Neural cell (in vitro differentiated cells): ENCODE data around the gene SUCLG2.

Experiments used
- CTCF ChIP-seq: fragments of 450-650 bp; IDR thresholded peaks from 2 replicates; pipeline ENCODE4 v1.5.1; 2014; ENCODE audit warnings: antibody characterized with exemption, mild to moderate bottlenecking, moderate library complexity; ENCODE audit not compliant: poor library complexity, severe bottlenecking
- EP300 ChIP-seq: fragments of 450-650 bp; conservative IDR thresholded peaks from 2 replicates; pipeline ENCODE4 v1.6.1; 2014; ENCODE audit warnings: antibody characterized with exemption, mild to moderate bottlenecking, moderate library complexity; ENCODE audit not compliant: poor library complexity, severe bottlenecking
- EZH2 ChIP-seq: fragments of 200-600, 300-800 bp; shearing (Covaris generic), sonication (generic); IDR thresholded peaks from 2 replicates; pipeline ENCODE4 v1.6.1; 2014; ENCODE audit warnings: antibody characterized with exemption, low read length, borderline replicate concordance, mild to moderate bottlenecking; ENCODE audit not compliant: insufficient read depth, poor library complexity, severe bottlenecking
- POLR2AphosphoS5 ChIP-seq: IDR thresholded peaks from 2 replicates; pipeline ENCODE4 v1.6.1; 2012
- RAD21 ChIP-seq: fragments of 450-650 bp; conservative IDR thresholded peaks from 2 replicates; pipeline ENCODE4 v1.6.1; 2014; ENCODE audit warnings: antibody characterized with exemption, mild to moderate bottlenecking, moderate library complexity
- REST ChIP-seq: IDR thresholded peaks from 2 replicates; pipeline ENCODE4 v1.6.1; 2012; ENCODE audit warnings: borderline replicate concordance
- TAF1 ChIP-seq: IDR thresholded peaks from 2 replicates; pipeline ENCODE4 v1.6.1; 2012; ENCODE audit warnings: low read depth

- TF ChIP-seq CTCF = no peak
- TF ChIP-seq EP300 = no peak
- no peak for TF ChIP-seq REST
- TF ChIP-seq POLR2AphosphoS5 = no peak
- no peak for TF ChIP-seq RAD21
- no peak for TF ChIP-seq EZH2
- no peak for TF ChIP-seq TAF1
Measured at GRCh38 chr3:67557848-67558355, 96.5 kb downstream of the SUCLG2 start.
